NCI-H2196 (cell line): Measurements from ENCODE around the gene PLK3.
"Not testable (repeated sequence)": the region's sequence is repeated elsewhere in the genome, so short reads cannot be mapped to it uniquely, and the experiment has no call there.

Source experiments
- DNase-seq: peaks from one replicate; lab custom pipeline; 2025; ENCODE audit not compliant: unreplicated experiment; lab: John Stamatoyannopoulos, UW

Gene PLK3

DNA sequence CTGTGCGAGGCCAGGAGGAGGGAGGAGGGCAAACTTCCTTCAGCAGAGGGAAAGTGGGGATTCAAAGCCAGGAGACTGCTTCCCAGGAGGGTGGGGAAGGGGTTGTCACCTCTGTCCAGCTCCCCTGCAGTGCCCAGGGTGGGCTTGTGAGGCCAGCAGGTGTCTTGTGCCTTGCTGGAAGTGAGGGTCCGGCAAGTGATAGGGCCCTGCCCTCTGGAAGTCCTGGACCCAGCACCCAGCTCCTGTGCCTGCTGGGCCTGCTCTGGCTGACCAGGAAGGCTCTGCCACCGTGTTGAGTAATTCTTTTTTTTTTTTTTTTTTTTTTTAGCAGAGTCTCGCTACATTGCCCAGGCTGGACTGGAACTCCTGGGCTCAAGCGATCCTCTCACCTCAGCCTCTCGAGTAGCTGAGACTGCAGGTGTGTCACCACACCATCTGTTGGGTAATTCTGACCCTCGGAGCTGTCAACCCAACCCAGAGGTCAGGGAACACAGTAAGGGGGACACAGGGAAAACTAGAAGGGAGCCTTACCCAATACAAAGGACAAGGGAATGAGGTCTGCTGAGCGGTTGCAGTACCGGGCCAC, 13.2 kb upstream of the PLK3 start:
- no peak for DNase-seq

DNA sequence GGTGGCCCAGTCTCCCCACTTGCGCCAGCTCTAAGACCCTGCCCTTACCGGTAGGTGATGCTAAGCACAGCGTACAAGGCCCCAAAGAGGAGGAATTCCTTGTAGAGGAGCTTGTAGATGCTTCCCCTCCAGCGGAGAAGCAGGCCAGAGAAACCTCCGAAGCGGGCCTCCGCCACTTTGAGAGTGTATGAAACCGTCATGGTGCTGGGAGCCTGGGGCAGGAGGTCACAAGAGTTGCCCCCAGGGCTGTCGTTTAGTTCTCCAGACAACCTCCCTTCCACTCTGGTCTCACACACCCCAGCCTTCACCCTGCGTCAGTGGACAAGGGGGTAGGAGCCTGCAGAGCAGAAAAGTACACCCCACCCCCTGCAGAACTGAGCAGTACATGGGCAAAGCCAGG, 12.7 kb upstream of the PLK3 start:
- no peak for DNase-seq

- DNase-seq = no peak
Measured at GRCh38 chr1:44788120-44788860, 11.9 kb upstream of the PLK3 start, which contains the start of gene BEST4. BEST4 (minus strand) TSS chr1:44788170; CDS start chr1:44787705, 465 bp downstream.

DNA sequence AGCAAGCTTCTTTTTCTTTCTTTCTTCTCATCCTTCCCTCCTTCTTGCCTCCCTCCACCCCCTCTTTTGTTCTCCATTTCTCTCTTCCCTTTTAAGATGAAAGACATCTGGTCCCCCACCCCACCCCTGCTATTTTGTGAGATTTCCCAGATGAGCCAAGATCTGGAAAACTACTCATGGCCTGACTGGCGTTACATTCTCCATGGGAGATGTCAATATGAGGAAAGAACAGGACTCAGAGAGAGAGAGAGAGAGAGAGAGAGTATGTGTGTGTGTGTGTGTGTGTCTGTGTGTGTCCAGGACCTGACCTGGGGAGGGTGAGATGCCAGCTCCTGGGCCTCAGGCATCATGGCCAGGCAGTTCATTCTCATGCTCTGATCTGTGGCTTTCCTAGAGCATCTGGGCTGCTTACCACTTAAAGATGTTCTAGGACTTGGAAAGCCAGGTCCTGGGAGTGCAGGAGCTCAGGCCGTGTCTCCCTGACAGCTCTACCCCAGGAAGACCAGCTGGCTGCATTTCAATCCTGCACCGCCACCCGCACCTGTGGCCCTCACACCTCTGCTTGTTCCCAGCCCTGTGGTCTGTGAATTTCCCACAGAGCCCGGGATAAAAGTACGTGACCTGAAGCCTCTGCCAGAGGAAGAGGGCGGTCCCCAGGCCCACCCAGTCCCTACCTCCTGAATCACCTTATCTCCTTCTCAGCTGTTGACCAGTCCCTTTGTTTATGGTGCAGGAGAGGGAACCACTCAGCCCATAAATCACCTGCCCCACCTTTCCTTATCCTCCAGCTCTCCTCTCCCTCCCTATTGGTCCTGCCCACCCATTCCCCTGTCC, 9.0 kb upstream of the PLK3 start:
- DNase-seq = no peak

- DNase-seq = no peak
Measured at GRCh38 chr1:44792736-44793502, 7.3 kb upstream of the PLK3 start.

DNA sequence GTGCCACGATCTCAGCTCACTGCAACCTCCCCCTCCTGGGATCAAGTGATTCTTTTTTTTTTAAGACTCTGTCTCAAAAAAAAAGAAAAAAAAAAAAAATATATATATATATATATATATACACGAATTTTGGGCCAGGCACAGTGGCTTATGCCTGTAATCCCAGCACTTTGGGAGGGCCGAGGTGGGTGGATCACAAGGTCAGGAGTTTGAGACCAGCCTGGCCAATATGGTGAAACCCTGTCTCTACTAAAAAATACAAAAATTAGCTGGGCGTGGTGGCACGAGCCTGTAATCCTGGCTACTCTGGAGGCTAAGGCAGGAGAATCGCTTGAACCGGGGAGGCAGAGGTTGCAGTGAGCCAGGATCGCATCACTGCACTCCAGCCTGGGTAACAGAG, 2.3 kb upstream of the PLK3 start:
- DNase-seq = not testable (repeated sequence)

GRCh38 chr1:44798481-44799365, 1.5 kb upstream of the PLK3 start:
- peak; percentile 43 for DNase-seq

- DNase-seq = no peak
Measured at GRCh38 chr1:44801491-44802305, 1.5 kb downstream of the PLK3 start.

DNA sequence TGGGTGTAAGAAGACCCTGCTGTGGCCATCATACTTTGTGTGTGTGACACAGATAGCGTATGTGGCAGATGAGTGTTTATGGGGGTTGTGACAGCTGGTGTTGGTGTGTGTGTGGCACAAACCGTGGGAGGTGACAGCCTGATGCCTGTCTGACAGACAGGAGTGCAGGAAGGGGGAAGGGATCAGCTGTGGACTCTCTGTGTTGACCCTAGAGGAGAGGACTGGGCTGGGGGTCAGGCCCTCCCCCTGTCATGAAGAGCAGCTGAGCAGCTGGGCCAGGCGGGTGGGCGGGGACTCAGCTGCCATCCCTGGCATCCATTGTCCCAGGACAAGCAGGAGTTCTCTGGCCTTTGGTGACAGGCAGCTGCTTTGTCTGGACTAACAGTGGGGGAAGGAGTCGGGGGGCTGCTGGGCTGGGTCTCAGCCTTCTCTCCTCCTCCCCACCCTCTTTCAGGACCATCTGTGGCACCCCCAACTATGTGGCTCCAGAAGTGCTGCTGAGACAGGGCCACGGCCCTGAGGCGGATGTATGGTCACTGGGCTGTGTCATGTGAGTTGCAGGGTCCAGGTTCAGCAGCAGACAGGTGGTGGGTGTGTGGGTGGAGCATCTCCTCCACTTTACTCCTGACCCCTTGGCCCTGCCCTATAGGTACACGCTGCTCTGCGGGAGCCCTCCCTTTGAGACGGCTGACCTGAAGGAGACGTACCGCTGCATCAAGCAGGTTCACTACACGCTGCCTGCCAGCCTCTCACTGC, 2.3 kb downstream of the PLK3 start:
- DNase-seq = no peak

DNA sequence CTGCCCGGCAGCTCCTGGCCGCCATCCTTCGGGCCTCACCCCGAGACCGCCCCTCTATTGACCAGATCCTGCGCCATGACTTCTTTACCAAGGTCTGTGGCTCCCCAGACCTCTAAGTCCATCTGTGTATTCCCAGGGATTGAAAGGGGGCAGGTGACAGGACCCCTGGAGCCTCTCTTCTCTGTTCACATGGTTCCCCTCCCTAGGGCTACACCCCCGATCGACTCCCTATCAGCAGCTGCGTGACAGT, 2.8 kb downstream of the PLK3 start:
- no peak for DNase-seq

DNA sequence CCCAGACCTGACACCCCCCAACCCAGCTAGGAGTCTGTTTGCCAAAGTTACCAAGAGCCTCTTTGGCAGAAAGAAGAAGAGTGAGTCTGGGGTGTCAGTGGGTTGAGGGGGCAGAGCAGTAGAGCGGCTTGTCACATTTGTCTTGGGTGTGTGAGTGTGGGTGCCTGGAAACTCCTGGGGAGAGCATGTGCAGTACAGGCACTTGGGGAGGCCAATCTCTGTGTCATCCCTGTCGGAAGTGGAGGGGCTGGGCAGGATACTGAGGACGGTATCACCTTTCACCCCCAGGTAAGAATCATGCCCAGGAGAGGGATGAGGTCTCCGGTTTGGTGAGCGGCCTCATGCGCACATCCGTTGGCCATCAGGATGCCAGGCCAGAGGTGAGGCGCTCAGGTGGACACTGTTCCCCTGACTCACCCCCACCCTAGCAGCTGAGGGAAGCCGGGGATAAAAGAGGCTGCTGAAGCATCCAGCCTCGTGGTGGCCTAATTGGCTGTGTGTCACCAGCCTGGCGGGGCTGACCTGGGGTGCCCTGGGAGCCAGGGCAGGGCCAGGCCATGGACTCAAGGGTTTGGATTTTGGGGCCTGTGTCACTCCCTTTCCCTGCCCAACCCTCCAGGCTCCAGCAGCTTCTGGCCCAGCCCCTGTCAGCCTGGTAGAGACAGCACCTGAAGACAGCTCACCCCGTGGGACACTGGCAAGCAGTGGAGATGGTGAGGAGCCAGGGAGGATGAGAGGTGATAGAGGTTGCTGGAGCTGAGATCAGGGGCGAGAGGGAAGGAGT, 3.3 kb downstream of the PLK3 start:
- no peak for DNase-seq

DNA sequence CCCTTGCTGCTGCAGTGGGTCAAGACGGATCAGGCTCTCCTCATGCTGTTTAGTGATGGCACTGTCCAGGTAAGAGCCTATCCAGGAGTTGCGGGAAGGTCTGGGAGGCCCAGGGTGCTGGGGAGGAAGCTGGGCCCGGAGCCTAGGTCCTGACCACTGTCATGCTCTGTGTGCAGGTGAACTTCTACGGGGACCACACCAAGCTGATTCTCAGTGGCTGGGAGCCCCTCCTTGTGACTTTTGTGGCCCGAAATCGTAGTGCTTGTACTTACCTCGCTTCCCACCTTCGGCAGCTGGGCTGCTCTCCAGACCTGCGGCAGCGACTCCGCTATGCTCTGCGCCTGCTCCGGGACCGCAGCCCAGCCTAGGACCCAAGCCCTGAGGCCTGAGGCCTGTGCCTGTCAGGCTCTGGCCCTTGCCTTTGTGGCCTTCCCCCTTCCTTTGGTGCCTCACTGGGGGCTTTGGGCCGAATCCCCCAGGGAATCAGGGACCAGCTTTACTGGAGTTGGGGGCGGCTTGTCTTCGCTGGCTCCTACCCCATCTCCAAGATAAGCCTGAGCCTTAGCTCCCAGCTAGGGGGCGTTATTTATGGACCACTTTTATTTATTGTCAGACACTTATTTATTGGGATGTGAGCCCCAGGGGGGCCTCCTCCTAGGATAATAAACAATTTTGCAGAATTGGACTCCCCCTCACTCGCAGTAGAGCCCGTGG, 5.3 kb downstream of the PLK3 start:
- DNase-seq = no peak

GRCh38 chr1:44806025-44806703, 6.0 kb downstream of the PLK3 start:
- no peak for DNase-seq

GRCh38 chr1:44806704-44807363, 6.7 kb downstream of the PLK3 start, which contains the start of gene DYNLT4:
DYNLT4 (minus strand) TSS chr1:44807351; CDS start chr1:44806668, 683 bp downstream.
- DNase-seq = no peak

GRCh38 chr1:44807364-44808062, 7.3 kb downstream of the PLK3 start:
- DNase-seq = peak; percentile 95
